ENCODE data around the gene AQP6.

DNA sequence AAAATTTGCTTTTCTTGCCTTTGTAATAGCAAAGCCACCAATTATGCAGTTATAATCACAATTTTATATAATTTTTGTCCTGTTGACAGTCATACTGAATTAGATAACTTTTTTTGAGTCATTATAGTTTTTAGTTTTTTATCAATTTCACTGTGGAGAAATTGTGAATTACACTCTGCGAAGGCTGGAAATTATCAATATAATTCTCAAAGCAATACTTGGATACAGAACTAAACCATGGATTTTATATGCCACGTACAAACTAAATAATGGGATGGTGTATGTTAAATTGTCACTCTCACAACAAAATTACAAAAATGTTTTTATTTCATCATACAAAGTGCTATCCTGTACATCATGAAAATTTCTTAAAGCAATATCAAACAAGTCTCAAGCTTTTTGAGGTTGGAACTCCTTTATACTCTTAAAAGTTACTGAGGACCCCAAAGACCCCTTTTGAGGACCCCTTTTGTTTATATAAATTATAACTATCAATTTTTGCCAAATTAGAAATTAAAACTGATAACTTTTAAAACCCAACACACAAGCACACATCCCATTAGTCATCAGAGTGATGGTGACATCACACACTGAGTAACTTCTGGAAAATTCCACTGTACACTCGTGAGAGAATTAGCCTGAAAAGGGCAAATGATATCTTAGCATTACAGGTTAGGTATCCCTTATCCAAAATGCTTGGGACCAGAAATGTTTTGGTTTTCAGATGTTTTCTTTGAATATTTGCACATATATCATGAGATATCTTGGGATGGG is 42.0 kb upstream of the AQP6 start:
- TF ChIP-seq POLR2A (IDR thresholded peaks at IDR 0.05) (no peak), EP300 (IDR thresholded peaks at IDR 0.05) (no peak), POLR2AphosphoS5 (IDR thresholded peaks at IDR 0.05) (no peak)
- TF ChIP-seq, protein P1, sequence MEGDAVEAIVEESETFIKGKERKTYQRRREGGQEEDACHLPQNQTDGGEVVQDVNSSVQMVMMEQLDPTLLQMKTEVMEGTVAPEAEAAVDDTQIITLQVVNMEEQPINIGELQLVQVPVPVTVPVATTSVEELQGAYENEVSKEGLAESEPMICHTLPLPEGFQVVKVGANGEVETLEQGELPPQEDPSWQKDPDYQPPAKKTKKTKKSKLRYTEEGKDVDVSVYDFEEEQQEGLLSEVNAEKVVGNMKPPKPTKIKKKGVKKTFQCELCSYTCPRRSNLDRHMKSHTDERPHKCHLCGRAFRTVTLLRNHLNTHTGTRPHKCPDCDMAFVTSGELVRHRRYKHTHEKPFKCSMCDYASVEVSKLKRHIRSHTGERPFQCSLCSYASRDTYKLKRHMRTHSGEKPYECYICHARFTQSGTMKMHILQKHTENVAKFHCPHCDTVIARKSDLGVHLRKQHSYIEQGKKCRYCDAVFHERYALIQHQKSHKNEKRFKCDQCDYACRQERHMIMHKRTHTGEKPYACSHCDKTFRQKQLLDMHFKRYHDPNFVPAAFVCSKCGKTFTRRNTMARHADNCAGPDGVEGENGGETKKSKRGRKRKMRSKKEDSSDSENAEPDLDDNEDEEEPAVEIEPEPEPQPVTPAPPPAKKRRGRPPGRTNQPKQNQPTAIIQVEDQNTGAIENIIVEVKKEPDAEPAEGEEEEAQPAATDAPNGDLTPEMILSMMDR (IDR thresholded peaks at IDR 0.05), result no peak

All from stomach (tissue), 4 donors.